ENCODE measurements around the gene RAD51B. TPM values are rescaled to one million over a fixed set of nuclear protein-coding genes. Genes with fewer than 3 reads are reported as not detected.

The RAD51B gene
- total RNA-seq, 1 experiment from 2014 or later: 8.5 TPM

- in situ Hi-C loops (cut with HindIII; ENCODE audit: low pct_unique_long_range_greater_than_20kb, low sequenced_read_pairs) (no loop called here), intact Hi-C loops (cut with micrococcal nuclease; ENCODE audit: unreplicated experiment) (no loop called here)
- ChIA-PET POLR2A (no interaction called here), CTCF (interaction anchor here (0.6 kb wide), 1 partner anchor 112 kb away, joined by 5 read pairs; no protein-coding TSS in a partner anchor)
- H3K4me3 ChIP-seq (ENCODE audit: low read depth in 2 of 2, low read length in 2 of 2): no peak overlapping the region
- H3K4me1 ChIP-seq (ENCODE audit: control insufficient read depth, insufficient read depth, low read length): no peaks in the 10 kb centered on the region
- H3K36me3 ChIP-seq (ENCODE audit: control insufficient read depth, insufficient read depth, low read length): no peaks in the 10 kb centered on the region
- ATAC-seq (no peak), DNase-seq (ENCODE audit: low read depth, low spot score) (no peak)
- H3K9me3 ChIP-seq (ENCODE audit: control insufficient read depth, insufficient read depth, low read depth, low read length): no peaks in the 10 kb centered on the region
- no TSS peak for BruUV-seq (replicated peaks)
- TF ChIP-seq REST (IDR thresholded peaks at IDR 0.05; ENCODE audit: insufficient read depth in 1 of 2, low read depth in 2 of 2, low read length in 1 of 2) (no peak), CTCF (IDR thresholded peaks at IDR 0.05) (no peak), TCF7L2 (IDR thresholded peaks at IDR 0.05; ENCODE audit: low read depth, low read length) (no peak), SIN3A (IDR thresholded peaks at IDR 0.05; ENCODE audit: borderline replicate concordance, insufficient read depth, low read depth, low read length) (no peak), POLR2AphosphoS5 (IDR thresholded peaks at IDR 0.05; ENCODE audit: low read depth, low read length) (no peak)
- H3K27ac ChIP-seq (ENCODE audit: low read length): no peak overlapping the region
- H3K27me3 ChIP-seq (ENCODE audit: control insufficient read depth, insufficient read depth, low read length): no peaks in the 10 kb centered on the region
Measured at GRCh38 chr14:68307790-68308168, 488.2 kb downstream of the RAD51B start.

- ChIA-PET POLR2A (no interaction called here), CTCF (no interaction called here)
- intact Hi-C loops (cut with micrococcal nuclease; ENCODE audit: unreplicated experiment): no loop called here
Measured at GRCh38 chr14:68308726-68309520, 489.3 kb downstream of the RAD51B start.

GRCh38 chr14:68309616-68310015 lies 490.0 kb downstream of the RAD51B start:
- intact Hi-C loops (cut with micrococcal nuclease; ENCODE audit: unreplicated experiment): no loop called here
- no peak for ATAC-seq
- no peaks in the 10 kb centered on the region for H3K9me3 ChIP-seq (ENCODE audit: control insufficient read depth, insufficient read depth, low read depth, low read length)
- H3K27me3 ChIP-seq (ENCODE audit: control insufficient read depth, insufficient read depth, low read length): no peaks in the 10 kb centered on the region
- POLR2A ChIA-PET: no interaction called here
- in situ Hi-C loops (cut with HindIII; ENCODE audit: low pct_unique_long_range_greater_than_20kb, low sequenced_read_pairs): no loop called here
- TF ChIP-seq SIN3A (IDR thresholded peaks at IDR 0.05; ENCODE audit: borderline replicate concordance, insufficient read depth, low read depth, low read length) (no peak), REST (IDR thresholded peaks at IDR 0.05; ENCODE audit: insufficient read depth in 1 of 2, low read depth in 2 of 2, low read length in 1 of 2) (no peak), POLR2AphosphoS5 (IDR thresholded peaks at IDR 0.05; ENCODE audit: low read depth, low read length) (no peak), CTCF (IDR thresholded peaks at IDR 0.05) (no peak), TCF7L2 (IDR thresholded peaks at IDR 0.05; ENCODE audit: low read depth, low read length) (no peak)
- no TSS peak for BruUV-seq (replicated peaks)
- no peak for DNase-seq (ENCODE audit: low read depth, low spot score)
- CTCF ChIA-PET: no interaction called here
- no peaks in the 10 kb centered on the region for H3K4me1 ChIP-seq (ENCODE audit: control insufficient read depth, insufficient read depth, low read length)
- no peak overlapping the region for H3K27ac ChIP-seq (ENCODE audit: low read length)
- no peak overlapping the region for H3K4me3 ChIP-seq (ENCODE audit: low read depth in 2 of 2, low read length in 2 of 2)
- H3K36me3 ChIP-seq (ENCODE audit: control insufficient read depth, insufficient read depth, low read length): no peaks in the 10 kb centered on the region

More at GRCh38 chr14:68308726-68309520, 489.3 kb downstream of the RAD51B start:
- Histone ChIP-seq H3K36me3 (ENCODE audit: control insufficient read depth, insufficient read depth, low read length) (no peaks in the 10 kb centered on the region), H3K4me3 (ENCODE audit: low read depth in 2 of 2, low read length in 2 of 2) (no peak overlapping the region), H3K4me1 (ENCODE audit: control insufficient read depth, insufficient read depth, low read length) (no peaks in the 10 kb centered on the region), H3K27me3 (ENCODE audit: control insufficient read depth, insufficient read depth, low read length) (no peaks in the 10 kb centered on the region), H3K9me3 (ENCODE audit: control insufficient read depth, insufficient read depth, low read depth, low read length) (no peaks in the 10 kb centered on the region), H3K27ac (ENCODE audit: low read length) (no peak overlapping the region)
- DNase-seq (ENCODE audit: low read depth, low spot score): no peak
- TF ChIP-seq POLR2AphosphoS5 (IDR thresholded peaks at IDR 0.05; ENCODE audit: low read depth, low read length) (no peak), TCF7L2 (IDR thresholded peaks at IDR 0.05; ENCODE audit: low read depth, low read length) (no peak)
- in situ Hi-C loops (cut with HindIII; ENCODE audit: low pct_unique_long_range_greater_than_20kb, low sequenced_read_pairs): no loop called here
- BruUV-seq (replicated peaks): no TSS peak
- ATAC-seq: no peak
